H9 (cell line): ENCODE results near the gene ADAMTS2. TPM values are rescaled to one million over a fixed set of nuclear protein-coding genes. Genes with fewer than 3 reads are reported as not detected.

Experiments used
- DNase-seq: peaks from one replicate; pipeline ENCODE4 v3.0.0-alpha.2; 2017
- H2AFZ ChIP-seq: one replicate; pipeline ENCODE4 v1.6.1; 2013; ENCODE audit warnings: mild to moderate bottlenecking, low read length, control low read depth, moderate library complexity
- H2AK5ac ChIP-seq: 2 replicates; pipeline ENCODE4 v1.6.1; 2013; ENCODE audit warnings: low read length, control low read depth, mixed read lengths; ENCODE audit not compliant: insufficient read length
- H2BK120ac ChIP-seq: one replicate; pipeline ENCODE4 v1.6.1; 2013; ENCODE audit warnings: low read depth, mild to moderate bottlenecking, low read length, control low read depth, inconsistent platforms; ENCODE audit not compliant: poor library complexity, severe bottlenecking
- H2BK12ac ChIP-seq: 2 replicates; pipeline ENCODE4 v1.6.1; 2013; ENCODE audit warnings: low read length, control low read depth, mixed read lengths, low read depth; ENCODE audit not compliant: insufficient read length
- H2BK15ac ChIP-seq: 2 replicates; pipeline ENCODE4 v1.6.1; 2013; ENCODE audit warnings: low read depth, low read length, control low read depth
- H2BK20ac ChIP-seq: one replicate; pipeline ENCODE4 v1.6.1; 2013; ENCODE audit warnings: low read depth, mild to moderate bottlenecking, low read length, control low read depth, inconsistent platforms; ENCODE audit not compliant: poor library complexity, severe bottlenecking
- H2BK5ac ChIP-seq: 2 replicates; pipeline ENCODE4 v1.6.1; 2013; ENCODE audit warnings: low read length, control low read depth, mixed read lengths; ENCODE audit not compliant: insufficient read length
- H3K14ac ChIP-seq: 2 replicates; pipeline ENCODE4 v1.6.1; 2013; ENCODE audit warnings: low read length, control low read depth; ENCODE audit not compliant: insufficient read depth
- H3K18ac ChIP-seq: 2 replicates; pipeline ENCODE4 v1.6.1; 2013; ENCODE audit warnings: low read depth, mild to moderate bottlenecking, mixed read lengths, low read length, control low read depth; ENCODE audit not compliant: insufficient read length
- H3K23ac ChIP-seq: 2 replicates; pipeline ENCODE4 v1.6.1; 2013; ENCODE audit warnings: low read length, control low read depth, mixed read lengths, low read depth; ENCODE audit not compliant: insufficient read length
- H3K23me2 ChIP-seq: 2 replicates; pipeline ENCODE4 v1.6.1; 2013; ENCODE audit warnings: low read depth, mild to moderate bottlenecking, mixed read lengths, low read length, control low read depth; ENCODE audit not compliant: insufficient read length, poor library complexity, severe bottlenecking
- H3K27ac ChIP-seq: 2 replicates; pipeline ENCODE4 v1.5.1; 2013; ENCODE audit warnings: low read length, control low read depth, mixed read lengths, low read depth; ENCODE audit not compliant: insufficient read length
- H3K27me3 ChIP-seq: 2 replicates; pipeline ENCODE4 v1.6.1; 2013; ENCODE audit warnings: low read length, control low read depth, inconsistent platforms; ENCODE audit not compliant: insufficient read depth
- H3K4ac ChIP-seq: 2 replicates; pipeline ENCODE4 v1.6.1; 2013; ENCODE audit warnings: low read depth, mild to moderate bottlenecking, control low read depth, inconsistent platforms, low read length, moderate library complexity
- H3K4me1 ChIP-seq: 2 replicates; pipeline ENCODE4 v1.6.1; 2013; ENCODE audit warnings: low read length, control low read depth, inconsistent platforms; ENCODE audit not compliant: insufficient read depth
- H3K4me2 ChIP-seq: 2 replicates; pipeline ENCODE4 v1.6.1; 2013; ENCODE audit warnings: low read length, control low read depth, mixed read lengths; ENCODE audit not compliant: insufficient read length, insufficient read depth
- H3K56ac ChIP-seq: 2 replicates; pipeline ENCODE4 v1.6.1; 2013; ENCODE audit warnings: low read depth, mild to moderate bottlenecking, mixed read lengths, low read length, control low read depth; ENCODE audit not compliant: insufficient read length
- H3K79me1 ChIP-seq: 2 replicates; pipeline ENCODE4 v1.6.1; 2013; ENCODE audit warnings: low read depth, mild to moderate bottlenecking, moderate library complexity, low read length, control low read depth, inconsistent platforms; ENCODE audit not compliant: insufficient read depth, poor library complexity, severe bottlenecking
- H3K79me2 ChIP-seq: 2 replicates; pipeline ENCODE4 v1.6.1; 2013; ENCODE audit warnings: low read length, control low read depth, inconsistent platforms; ENCODE audit not compliant: insufficient read depth
- H3K9ac ChIP-seq: 2 replicates; pipeline ENCODE4 v1.6.1; 2013; ENCODE audit warnings: low read length, control low read depth, mixed read lengths; ENCODE audit not compliant: insufficient read length; ENCODE audit errors: extremely low read depth
- H3K9me3 ChIP-seq: one replicate; pipeline ENCODE4 v1.6.1; 2013; ENCODE audit warnings: low read depth, low read length, inconsistent platforms; ENCODE audit not compliant: control insufficient read depth
- H3T11ph ChIP-seq: one replicate; pipeline ENCODE4 v1.6.1; 2013; ENCODE audit warnings: mild to moderate bottlenecking, low read length, control low read depth, inconsistent platforms
- H4K20me1 ChIP-seq: one replicate; pipeline ENCODE4 v1.6.1; 2013; ENCODE audit not compliant: control insufficient read depth, insufficient read length, insufficient read depth
- H4K5ac ChIP-seq: 2 replicates; pipeline ENCODE4 v1.6.1; 2013; ENCODE audit warnings: low read depth, mild to moderate bottlenecking, mixed read lengths, low read length, control low read depth; ENCODE audit not compliant: insufficient read length
- H4K8ac ChIP-seq: replicated peaks from 2 replicates; pipeline ENCODE4 v1.6.1; 2013; ENCODE audit warnings: low read length, control low read depth, mixed read lengths, low read depth; ENCODE audit not compliant: insufficient read length
- H4K91ac ChIP-seq: 2 replicates; pipeline ENCODE4 v1.6.1; 2013; ENCODE audit warnings: low read depth, mild to moderate bottlenecking, moderate library complexity, mixed read lengths, low read length, control low read depth; ENCODE audit not compliant: insufficient read length
- H3K27ac Mint-ChIP-seq, 3 experiments: 2 replicates in 2 of 3; 3 replicates in 1 of 3; pipeline ENCODE4 v1.8.0; 2020 to 2021; ENCODE audit warnings: mixed read lengths in 3 of 3, mild to moderate bottlenecking in 1 of 3, moderate library complexity in 1 of 3
- H3K27me3 Mint-ChIP-seq: 2 replicates; pipeline ENCODE4 v1.8.0; 2021; ENCODE audit warnings: low read depth, mild to moderate bottlenecking, moderate library complexity, mixed read lengths
- H3K36me3 Mint-ChIP-seq, 3 experiments: 2 replicates in 2 of 3; 3 replicates in 1 of 3; pipeline ENCODE4 v1.8.0; 2020 to 2021; ENCODE audit warnings: low read depth in 3 of 3, mixed read lengths in 3 of 3; ENCODE audit not compliant: insufficient read depth in 1 of 3
- H3K4me1 Mint-ChIP-seq, 2 experiments: 2 replicates each; pipeline ENCODE4 v1.8.0; 2020; ENCODE audit warnings: mixed read lengths in 2 of 2
- H3K4me3 Mint-ChIP-seq, 2 experiments: 2 replicates in 1 of 2; 3 replicates in 1 of 2; pipeline ENCODE4 v1.8.0; 2020 to 2021; ENCODE audit warnings: mild to moderate bottlenecking in 2 of 2, mixed read lengths in 2 of 2, moderate library complexity in 1 of 2
- H3K9me3 Mint-ChIP-seq, 2 experiments: 2 replicates in 1 of 2; 3 replicates in 1 of 2; pipeline ENCODE4 v1.8.0; 2020; ENCODE audit warnings: mild to moderate bottlenecking in 2 of 2, mixed read lengths in 2 of 2, moderate library complexity in 1 of 2
- CTCF ChIP-seq: fragments of 200-600 bp; sonication (generic); conservative IDR thresholded peaks from 3 replicates; pipeline ENCODE4 v1.8.0; 2021; ENCODE audit warnings: antibody characterized with exemption, mild to moderate bottlenecking
- WGBS: extraction: QIAGEN DNeasy Blood & Tissue Kit; methylation state at CpG from one replicate; pipeline ENCODE4 v1.1.7; 2013; ENCODE audit warnings: missing lambda C conversion rate, low lambda C conversion rate, mixed read lengths; ENCODE audit not compliant: insufficient read length; ENCODE audit errors: extremely low coverage; 5-methylcytosine and 5-hydroxymethylcytosine counted together
- total RNA-seq: library from RNA; stranded (reverse); gene quantifications from 2 replicates; pipeline ENCODE4 v1.2.1, GENCODE V29; 2021

The ADAMTS2 gene
- total RNA-seq, 1 experiment from 2014 or later, result 5.4 TPM

DNA sequence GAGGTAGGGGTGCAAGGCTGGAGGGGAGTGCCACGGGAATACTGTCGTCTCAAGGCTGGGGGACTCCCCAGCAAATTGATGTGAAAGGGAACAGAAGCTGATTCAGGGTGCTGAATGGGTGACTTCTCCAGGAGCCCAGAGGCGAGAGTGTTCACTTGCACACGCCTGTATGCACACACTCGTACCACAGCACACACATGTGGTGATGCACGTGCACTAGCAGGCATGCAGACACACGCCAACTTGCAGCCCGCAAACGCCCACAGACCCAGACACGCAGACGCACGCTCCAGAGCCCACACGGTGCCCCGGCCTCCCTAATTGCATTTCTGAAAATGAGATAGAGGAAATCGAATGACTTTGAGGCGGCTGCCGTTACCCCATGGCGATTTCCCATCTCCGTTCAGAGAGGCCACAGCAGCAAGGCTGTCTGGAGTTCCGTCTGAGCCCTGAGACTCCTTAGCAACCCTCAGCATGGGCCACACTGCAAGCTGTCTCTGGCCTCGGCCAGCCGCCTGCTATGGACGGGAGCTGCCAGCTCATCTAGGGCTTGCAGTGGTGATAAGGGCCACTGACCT is 9.1 kb upstream of the ADAMTS2 start:
- Histone ChIP-seq H4K5ac (no peak overlapping the region), H3K4me1 (no peaks in the 10 kb centered on the region), H4K8ac (no peak overlapping the region), H3K23me2 (no peaks in the 10 kb centered on the region), H3K18ac (no peak overlapping the region), H3K4ac (no peak overlapping the region), H3K79me1 (no peaks in the 10 kb centered on the region), H3K14ac (no peak overlapping the region), H3K4me2 (no peak overlapping the region), H3K56ac (no peak overlapping the region), H3K23ac (no peak overlapping the region), H2AK5ac (no peak overlapping the region), H2BK120ac (no peak overlapping the region), H3K9me3 (no peaks in the 10 kb centered on the region), H3K79me2 (no peaks in the 10 kb centered on the region), H3K27ac (no peak overlapping the region), H2BK20ac (no peak overlapping the region), H3K27me3 (no peaks in the 10 kb centered on the region), H4K91ac (no peak overlapping the region), H2BK15ac (no peak overlapping the region), H3T11ph (no peak overlapping the region), H2BK12ac (no peak overlapping the region), H4K20me1 (peaks cover 4% of the 10 kb centered on the region), H2BK5ac (no peak overlapping the region), H3K9ac (no peak overlapping the region), H2AFZ (no peak overlapping the region)
- TF ChIP-seq CTCF, result no peak
- peaks cover 23% of the 10 kb centered on the region for H3K27me3 Mint-ChIP-seq
- H3K4me1 Mint-ChIP-seq, result peaks cover 7 to 12% of the 10 kb centered on the region in 2 experiments; a peak in 3 of 4 replicates
- no peaks in the 10 kb centered on the region for H3K9me3 Mint-ChIP-seq
- WGBS, result no CpG with 5 or more reads among the region's 23 CpGs
- H3K4me3 Mint-ChIP-seq, result no peak overlapping the region
- DNase-seq, result no peak
- H3K36me3 Mint-ChIP-seq, result no peaks in the 10 kb centered on the region
- H3K27ac Mint-ChIP-seq, result no peak overlapping the region
